Erythroblast (primary cell): ENCODE measurements around the gene CST8.

Source experiments
- GATA1 ChIP-seq: IDR thresholded peaks from 2 replicates; pipeline ENCODE4 v1.6.1; 2011; ENCODE audit warnings: low read depth, mild to moderate bottlenecking, control low read depth, low read length, moderate library complexity
- POLR2A ChIP-seq: IDR thresholded peaks from 2 replicates; pipeline ENCODE4 v1.6.1; 2011; ENCODE audit warnings: mild to moderate bottlenecking, low read length

DNA sequence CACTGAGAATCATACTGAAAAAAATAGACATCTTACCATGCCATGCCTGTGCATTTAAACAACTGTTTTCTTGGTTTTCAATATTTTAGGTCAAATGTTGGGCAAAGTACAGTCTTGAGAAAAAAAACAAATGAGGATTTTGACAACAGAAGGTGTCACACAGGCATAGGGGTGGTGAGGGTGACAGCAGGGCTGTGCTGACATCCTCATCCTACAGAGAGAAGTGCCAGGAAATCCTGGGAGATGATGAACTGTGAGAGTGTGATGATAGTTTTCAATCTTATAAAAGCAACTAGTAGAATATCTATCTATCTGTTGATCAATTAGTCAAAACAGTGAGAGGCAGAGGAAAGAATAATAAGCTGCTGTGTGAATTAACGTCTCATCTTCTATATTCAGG is 23.9 kb downstream of the CST8 start:
- TF ChIP-seq POLR2A (no peak), GATA1 (no peak)
